ENCODE measurements around the gene GALNT11.

DNA sequence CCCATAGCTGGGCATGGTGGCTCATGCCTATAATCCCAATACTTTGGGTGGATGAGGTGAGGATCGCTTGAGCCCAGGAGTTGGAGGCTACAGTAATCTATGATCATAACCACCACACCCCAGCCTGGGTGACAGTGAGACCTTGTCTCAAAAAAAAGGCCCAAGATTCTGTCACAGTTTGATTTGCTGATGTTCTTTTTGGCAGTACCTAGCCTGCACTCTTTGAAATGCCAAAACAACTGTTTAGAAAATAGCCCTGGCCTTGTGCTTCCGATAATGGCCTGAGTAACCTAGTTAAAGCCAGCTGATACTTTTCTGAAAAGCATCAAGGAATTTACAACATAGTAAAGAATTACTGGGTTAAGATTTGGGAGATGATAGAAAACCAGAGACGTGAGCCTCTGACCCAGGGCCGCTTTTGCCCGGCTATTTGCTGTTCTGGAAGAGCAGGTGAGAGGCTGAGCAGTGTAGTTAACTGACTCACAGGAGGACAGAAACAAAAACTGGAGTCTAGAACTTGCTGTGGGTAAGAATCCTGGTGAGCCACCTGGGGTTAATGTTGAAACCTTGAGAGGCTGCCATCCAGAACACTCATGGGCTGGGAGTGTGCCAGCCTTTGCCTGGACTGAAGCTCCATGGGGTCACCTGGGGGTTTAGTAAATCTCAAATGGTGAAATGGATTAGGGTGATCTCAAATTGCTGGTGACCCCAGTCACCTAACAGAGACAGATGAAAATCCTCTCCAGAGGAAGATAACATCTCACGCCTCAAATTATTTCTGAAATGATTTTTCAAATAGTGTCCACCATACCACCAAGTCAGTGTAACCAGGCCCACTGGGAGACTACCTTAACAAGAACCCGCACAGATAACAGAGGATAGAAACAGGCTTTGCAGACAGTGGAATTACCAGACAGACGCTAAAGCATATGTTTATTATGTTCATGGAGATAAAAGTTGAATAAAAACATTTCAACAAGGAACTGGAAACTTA, 51.8 kb downstream of the GALNT11 start:
- TF ChIP-seq, protein P1, sequence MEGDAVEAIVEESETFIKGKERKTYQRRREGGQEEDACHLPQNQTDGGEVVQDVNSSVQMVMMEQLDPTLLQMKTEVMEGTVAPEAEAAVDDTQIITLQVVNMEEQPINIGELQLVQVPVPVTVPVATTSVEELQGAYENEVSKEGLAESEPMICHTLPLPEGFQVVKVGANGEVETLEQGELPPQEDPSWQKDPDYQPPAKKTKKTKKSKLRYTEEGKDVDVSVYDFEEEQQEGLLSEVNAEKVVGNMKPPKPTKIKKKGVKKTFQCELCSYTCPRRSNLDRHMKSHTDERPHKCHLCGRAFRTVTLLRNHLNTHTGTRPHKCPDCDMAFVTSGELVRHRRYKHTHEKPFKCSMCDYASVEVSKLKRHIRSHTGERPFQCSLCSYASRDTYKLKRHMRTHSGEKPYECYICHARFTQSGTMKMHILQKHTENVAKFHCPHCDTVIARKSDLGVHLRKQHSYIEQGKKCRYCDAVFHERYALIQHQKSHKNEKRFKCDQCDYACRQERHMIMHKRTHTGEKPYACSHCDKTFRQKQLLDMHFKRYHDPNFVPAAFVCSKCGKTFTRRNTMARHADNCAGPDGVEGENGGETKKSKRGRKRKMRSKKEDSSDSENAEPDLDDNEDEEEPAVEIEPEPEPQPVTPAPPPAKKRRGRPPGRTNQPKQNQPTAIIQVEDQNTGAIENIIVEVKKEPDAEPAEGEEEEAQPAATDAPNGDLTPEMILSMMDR (IDR thresholded peaks at IDR 0.05), result no peak
- TF ChIP-seq POLR2AphosphoS5 (IDR thresholded peaks at IDR 0.05) (no peak), POLR2A (IDR thresholded peaks at IDR 0.05) (no peak), EP300 (IDR thresholded peaks at IDR 0.05) (no peak)

Data from gastroesophageal sphincter (tissue), 3 donors.